ENCODE measurements around the gene DNAJB8. TPM values are rescaled to one million over a fixed set of nuclear protein-coding genes. Genes with fewer than 3 reads are reported as not detected.

DNAJB8 gene
- total RNA-seq, 1 experiment from 2014 or later = not detected

- WGBS (ENCODE audit: extremely low coverage, insufficient read length, low lambda C conversion rate) = no CpG with 5 or more reads among the region's 11 CpGs
- Histone ChIP-seq H3K4me2 (ENCODE audit: insufficient read depth, insufficient read length, low read length) (no peak overlapping the region), H3K18ac (ENCODE audit: insufficient read length, low read depth, low read length) (no peak overlapping the region), H2BK5ac (ENCODE audit: insufficient read length, low read length) (no peak overlapping the region), H2BK12ac (ENCODE audit: insufficient read length, low read depth, low read length) (no peak overlapping the region), H2BK15ac (ENCODE audit: low read depth, low read length) (no peak overlapping the region), H4K5ac (ENCODE audit: insufficient read length, low read depth, low read length) (no peak overlapping the region), H3K27me3 (ENCODE audit: insufficient read depth, low read length) (no peaks in the 10 kb centered on the region; the same call in 1 of the 2 replicates), H4K20me1 (ENCODE audit: control insufficient read depth, insufficient read depth, insufficient read length) (no peaks in the 10 kb centered on the region), H3K9me3 (ENCODE audit: control insufficient read depth, low read depth, low read length) (no peaks in the 10 kb centered on the region), H3K9ac (ENCODE audit: extremely low read depth, insufficient read length, low read length) (no peak overlapping the region), H3K14ac (ENCODE audit: insufficient read depth, low read length) (no peak overlapping the region; the same call in 1 of the 2 replicates), H3K79me2 (ENCODE audit: insufficient read depth, low read length) (no peaks in the 10 kb centered on the region), H3K56ac (ENCODE audit: insufficient read length, low read depth, low read length) (no peak overlapping the region), H3K23me2 (ENCODE audit: insufficient read length, low read depth, low read length, poor library complexity, severe bottlenecking) (peaks cover 4% of the 10 kb centered on the region), H2AK5ac (ENCODE audit: insufficient read length, low read length) (no peak overlapping the region), H4K91ac (ENCODE audit: insufficient read length, low read depth, low read length) (no peak overlapping the region), H3K4ac (ENCODE audit: low read depth, low read length) (no peak overlapping the region), H3K79me1 (ENCODE audit: insufficient read depth, low read depth, low read length, poor library complexity, severe bottlenecking) (no peaks in the 10 kb centered on the region), H3K4me1 (ENCODE audit: insufficient read depth, low read length) (no peaks in the 10 kb centered on the region), H3K27ac (ENCODE audit: insufficient read length, low read depth, low read length) (no peak overlapping the region), H2AFZ (ENCODE audit: low read length) (no peak overlapping the region), H3K23ac (ENCODE audit: insufficient read length, low read depth, low read length) (no peak overlapping the region), H4K8ac (replicated peaks; ENCODE audit: insufficient read length, low read depth, low read length) (no peak overlapping the region), H3T11ph (ENCODE audit: low read length) (no peak overlapping the region), H2BK20ac (ENCODE audit: low read depth, low read length, poor library complexity, severe bottlenecking) (no peak overlapping the region), H2BK120ac (ENCODE audit: low read depth, low read length, poor library complexity, severe bottlenecking) (no peak overlapping the region)
- Mint-ChIP-seq H3K27me3 (ENCODE audit: low read depth) (peaks cover 34% of the 10 kb centered on the region), H3K36me3 (ENCODE audit: insufficient read depth in 1 of 3, low read depth in 3 of 3) (peaks cover 0 to 4% (median 3%) of the 10 kb centered on the region in 3 experiments; a peak in 2 of 7 replicates), H3K27ac (no peak overlapping the region), H3K4me3 (no peak overlapping the region), H3K9me3 (peaks cover 0 to 4% of the 10 kb centered on the region in 2 experiments; a peak in 1 of 5 replicates), H3K4me1 (peaks cover 10 to 13% of the 10 kb centered on the region in 2 experiments)
- no peak for DNase-seq
- TF ChIP-seq, protein P1, sequence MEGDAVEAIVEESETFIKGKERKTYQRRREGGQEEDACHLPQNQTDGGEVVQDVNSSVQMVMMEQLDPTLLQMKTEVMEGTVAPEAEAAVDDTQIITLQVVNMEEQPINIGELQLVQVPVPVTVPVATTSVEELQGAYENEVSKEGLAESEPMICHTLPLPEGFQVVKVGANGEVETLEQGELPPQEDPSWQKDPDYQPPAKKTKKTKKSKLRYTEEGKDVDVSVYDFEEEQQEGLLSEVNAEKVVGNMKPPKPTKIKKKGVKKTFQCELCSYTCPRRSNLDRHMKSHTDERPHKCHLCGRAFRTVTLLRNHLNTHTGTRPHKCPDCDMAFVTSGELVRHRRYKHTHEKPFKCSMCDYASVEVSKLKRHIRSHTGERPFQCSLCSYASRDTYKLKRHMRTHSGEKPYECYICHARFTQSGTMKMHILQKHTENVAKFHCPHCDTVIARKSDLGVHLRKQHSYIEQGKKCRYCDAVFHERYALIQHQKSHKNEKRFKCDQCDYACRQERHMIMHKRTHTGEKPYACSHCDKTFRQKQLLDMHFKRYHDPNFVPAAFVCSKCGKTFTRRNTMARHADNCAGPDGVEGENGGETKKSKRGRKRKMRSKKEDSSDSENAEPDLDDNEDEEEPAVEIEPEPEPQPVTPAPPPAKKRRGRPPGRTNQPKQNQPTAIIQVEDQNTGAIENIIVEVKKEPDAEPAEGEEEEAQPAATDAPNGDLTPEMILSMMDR (conservative IDR thresholded peaks at IDR 0.05) = no peak
Observed at GRCh38 chr3:128421439-128421836, 45.3 kb downstream of the DNAJB8 start.

Data from H9 (cell line).